DOHH2 (cell line): ENCODE measurements around the gene GRM4.

Experiments
- H3F3A ChIP-seq: fragments of 200-600 bp; sonication (generic), shearing (Covaris generic); 2 replicates; pipeline ENCODE4 v1.6.0; 2016; ENCODE audit warnings: antibody characterized with exemption, mild to moderate bottlenecking; ENCODE audit not compliant: control insufficient read depth, insufficient read depth
- H3K27ac ChIP-seq: fragments of 200-600 bp; sonication (generic); 2 replicates; pipeline ENCODE4 v1.5.1; 2014; ENCODE audit warnings: low read depth, mild to moderate bottlenecking, low read length, moderate library complexity
- H3K27me3 ChIP-seq: fragments of 200-600 bp; sonication (generic); 2 replicates; pipeline ENCODE4 v1.6.1; 2014; ENCODE audit warnings: mild to moderate bottlenecking, low read length, mixed read lengths; ENCODE audit not compliant: control insufficient read depth
- H3K36me3 ChIP-seq: fragments of 200-600 bp; sonication (generic); 2 replicates; pipeline ENCODE4 v1.6.1; 2014; ENCODE audit warnings: mild to moderate bottlenecking, low read length, moderate library complexity, mixed read lengths; ENCODE audit not compliant: control insufficient read depth
- H3K4me1 ChIP-seq: fragments of 200-600 bp; sonication (generic); 2 replicates; pipeline ENCODE4 v1.6.1; 2014; ENCODE audit warnings: mild to moderate bottlenecking, low read length, mixed read lengths; ENCODE audit not compliant: control insufficient read depth
- H3K4me2 ChIP-seq: fragments of 200-600 bp; sonication (generic); 2 replicates; pipeline ENCODE4 v1.6.0; 2014; ENCODE audit warnings: mild to moderate bottlenecking, low read length, moderate library complexity
- H3K4me3 ChIP-seq: fragments of 200-600 bp; sonication (generic); 2 replicates; pipeline ENCODE4 v1.5.1; 2014; ENCODE audit warnings: mild to moderate bottlenecking, low read length, mixed read lengths
- H3K79me2 ChIP-seq: fragments of 200-600 bp; sonication (generic); 2 replicates; pipeline ENCODE4 v1.6.1; 2014; ENCODE audit warnings: mild to moderate bottlenecking, low read length, mixed read lengths; ENCODE audit not compliant: control insufficient read depth
- H3K9me2 ChIP-seq: fragments of 200-600 bp; sonication (generic); replicated peaks from 2 replicates; pipeline ENCODE4 v1.6.1; 2014; ENCODE audit warnings: mild to moderate bottlenecking, low read length, mixed read lengths; ENCODE audit not compliant: control insufficient read depth
- H3K9me3 ChIP-seq: fragments of 200-600 bp; sonication (generic); 2 replicates; pipeline ENCODE4 v1.6.1; 2014; ENCODE audit warnings: antibody characterized with exemption, low read length, mixed read lengths; ENCODE audit not compliant: control insufficient read depth, insufficient read depth
- H4K20me1 ChIP-seq: fragments of 200-600 bp; sonication (generic); 2 replicates; pipeline ENCODE4 v1.6.0; 2014; ENCODE audit warnings: low read depth, mild to moderate bottlenecking, antibody characterized with exemption, low read length, moderate library complexity; ENCODE audit not compliant: control insufficient read depth, insufficient read depth
- CTCF ChIP-seq: fragments of 200-600 bp; sonication (generic); IDR thresholded peaks from one replicate; pipeline ENCODE4 v1.5.1; 2014; ENCODE audit warnings: antibody characterized with exemption, mild to moderate bottlenecking, low read depth, low read length; ENCODE audit not compliant: poor library complexity, severe bottlenecking
- EZH2phosphoT487 ChIP-seq: fragments of 200-600 bp; sonication (generic); IDR thresholded peaks from 2 replicates; pipeline ENCODE4 v1.6.1; 2017; ENCODE audit warnings: borderline replicate concordance, mild to moderate bottlenecking, antibody characterized with exemption, low read length, moderate library complexity, mixed read lengths

GRM4 gene

GRCh38 chr6:34103321-34103720 lies 42.6 kb downstream of the GRM4 start:
- H3K4me1 ChIP-seq, result no peaks in the 10 kb centered on the region
- no peaks in the 10 kb centered on the region for H3F3A ChIP-seq
- no peak overlapping the region for H3K27ac ChIP-seq
- no peaks in the 10 kb centered on the region for H3K9me2 ChIP-seq
- H3K79me2 ChIP-seq, result no peaks in the 10 kb centered on the region
- no peak overlapping the region for H3K4me2 ChIP-seq
- no peaks in the 10 kb centered on the region for H3K9me3 ChIP-seq
- H4K20me1 ChIP-seq, result peaks cover 3% of the 10 kb centered on the region; the same call in 1 of the 2 replicates
- H3K4me3 ChIP-seq, result no peak overlapping the region
- H3K27me3 ChIP-seq, result peaks cover 7% of the 10 kb centered on the region; the same call in 1 of the 2 replicates
- no peak for TF ChIP-seq EZH2phosphoT487
- no peak for TF ChIP-seq CTCF
- H3K36me3 ChIP-seq, result no peaks in the 10 kb centered on the region

DNA sequence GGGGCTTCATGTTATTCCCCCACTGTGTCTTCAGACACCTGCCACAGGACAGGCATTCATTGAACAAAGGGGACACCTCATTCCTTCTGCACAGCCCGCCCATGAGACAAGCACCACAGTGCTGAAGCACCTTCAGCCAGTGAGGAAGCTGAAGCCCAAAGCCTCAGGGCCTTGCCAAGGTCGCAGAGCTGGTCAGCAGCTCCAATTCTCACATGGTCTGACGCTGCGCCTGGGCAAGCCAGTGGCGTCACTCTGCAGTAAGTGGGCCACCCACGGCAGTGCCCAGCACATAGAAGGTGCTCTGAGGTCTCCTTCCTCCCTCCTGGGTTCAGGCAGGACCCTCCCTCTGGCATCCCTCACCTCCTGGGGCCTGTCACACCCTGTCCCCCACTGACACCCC lies 43.2 kb downstream of the GRM4 start:
- Histone ChIP-seq H3K36me3 (no peaks in the 10 kb centered on the region), H3K4me2 (no peak overlapping the region), H3K4me3 (no peak overlapping the region), H3K79me2 (no peaks in the 10 kb centered on the region), H3K27me3 (peaks cover 4% of the 10 kb centered on the region; the same call in 1 of the 2 replicates), H3K27ac (no peak overlapping the region), H3K9me3 (no peaks in the 10 kb centered on the region), H4K20me1 (no peaks in the 10 kb centered on the region), H3F3A (no peaks in the 10 kb centered on the region), H3K9me2 (no peaks in the 10 kb centered on the region), H3K4me1 (no peaks in the 10 kb centered on the region)
- TF ChIP-seq EZH2phosphoT487, result no peak
- TF ChIP-seq CTCF, result no peak

DNA sequence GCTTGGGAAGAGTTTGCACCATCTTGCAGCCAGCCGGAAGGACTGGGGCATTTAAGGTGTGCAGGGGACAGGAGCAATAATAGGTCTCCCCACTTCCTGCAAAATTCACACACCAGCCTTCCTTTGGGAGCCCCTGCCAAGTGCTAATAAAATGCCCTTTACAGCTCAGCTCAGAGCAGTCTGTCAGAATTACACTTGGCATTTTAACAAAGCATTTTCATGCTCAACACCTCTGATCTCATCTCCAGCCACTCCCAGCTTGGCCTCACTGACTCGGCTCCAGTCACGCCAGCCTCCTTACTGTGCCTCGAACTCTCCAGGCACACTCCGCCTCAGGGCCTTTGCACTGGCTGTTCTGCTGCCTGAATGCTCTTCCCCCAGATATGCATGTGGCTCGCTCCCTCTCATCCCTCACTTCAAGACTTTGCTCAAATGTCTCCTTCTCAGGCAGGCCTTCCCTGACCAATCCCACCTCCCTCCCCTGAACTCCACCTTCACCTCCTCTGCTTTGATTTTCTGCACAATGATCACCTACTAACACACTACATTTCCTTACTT lies 43.7 kb downstream of the GRM4 start:
- Histone ChIP-seq H3K36me3 (no peaks in the 10 kb centered on the region), H3K79me2 (no peaks in the 10 kb centered on the region), H3K27ac (no peak overlapping the region), H3K4me2 (no peak overlapping the region), H3K9me3 (no peaks in the 10 kb centered on the region), H3K4me1 (no peaks in the 10 kb centered on the region), H4K20me1 (no peaks in the 10 kb centered on the region), H3K4me3 (no peak overlapping the region), H3K9me2 (no peaks in the 10 kb centered on the region), H3K27me3 (peaks cover 4% of the 10 kb centered on the region; the same call in 1 of the 2 replicates), H3F3A (no peaks in the 10 kb centered on the region)
- TF ChIP-seq CTCF (no peak), EZH2phosphoT487 (no peak)
